Stimulated activated CD4-positive, alpha-beta T cell treated with anti-CD3 and anti-CD28 coated beads, TNF-alpha, amount 100 ng/mL, for 48 hours (primary cell): ENCODE data around the gene TEX51.

Source experiments
- DNase-seq, 3 donors: peaks; one replicate each; pipeline ENCODE4 v3.0.0-alpha.2; 2020; ENCODE audit warnings: low read depth in 3 of 3

TEX51 gene

DNA sequence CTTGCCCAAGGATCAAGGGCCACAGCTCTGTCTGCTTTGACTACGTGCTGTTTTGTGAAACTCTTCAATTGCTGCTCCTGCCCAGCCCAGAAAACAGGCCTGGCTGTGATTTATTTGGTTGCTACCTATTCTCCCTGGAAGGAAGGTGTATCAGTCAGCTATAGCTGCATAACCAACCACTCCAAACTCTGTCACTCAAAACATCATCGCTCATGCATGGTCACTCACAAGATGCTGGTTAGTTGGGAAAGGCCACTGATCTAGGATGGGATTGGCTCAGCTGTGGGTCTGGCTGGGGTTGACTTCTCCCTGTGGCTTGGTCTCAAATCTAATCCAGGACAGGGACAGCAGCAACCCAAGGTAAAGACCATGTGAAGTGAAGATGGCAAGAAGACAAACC, 14.6 kb downstream of the TEX51 start:
- DNase-seq: no peak

DNA sequence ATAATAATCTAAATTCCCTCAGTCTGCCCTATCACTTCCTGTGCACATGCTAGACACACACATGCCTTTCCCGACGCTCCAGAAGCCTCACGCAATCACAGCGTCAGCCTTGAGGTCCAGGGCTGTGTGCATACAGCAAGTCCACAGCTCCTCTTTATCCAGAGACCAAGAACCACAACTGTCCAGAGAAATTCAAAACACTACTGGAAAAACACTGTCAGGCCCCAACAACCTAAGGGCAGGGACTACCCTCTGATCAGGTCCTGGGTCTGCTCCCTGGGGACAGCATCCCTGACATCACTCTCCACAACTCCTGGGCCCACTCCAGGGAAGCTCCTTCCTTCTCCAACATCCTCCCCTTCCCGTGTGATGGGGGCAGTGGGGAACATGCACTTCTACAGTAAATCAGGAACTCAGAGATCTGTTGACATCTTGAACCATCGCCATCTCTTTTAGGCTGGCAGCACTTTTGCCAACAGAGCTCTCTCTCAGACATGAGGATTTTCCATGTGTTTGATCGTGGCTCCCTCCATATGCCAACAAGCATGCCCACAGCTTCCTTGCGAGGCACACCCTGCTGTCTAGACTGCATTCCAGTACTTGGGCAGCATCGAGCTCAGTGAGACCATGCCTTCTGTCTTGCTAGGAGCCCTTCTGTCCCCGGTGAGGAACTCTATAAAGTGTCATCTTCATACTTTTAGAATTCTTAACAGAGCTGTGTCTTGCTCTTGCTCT, 15.4 kb downstream of the TEX51 start:
- DNase-seq: no peak

DNA sequence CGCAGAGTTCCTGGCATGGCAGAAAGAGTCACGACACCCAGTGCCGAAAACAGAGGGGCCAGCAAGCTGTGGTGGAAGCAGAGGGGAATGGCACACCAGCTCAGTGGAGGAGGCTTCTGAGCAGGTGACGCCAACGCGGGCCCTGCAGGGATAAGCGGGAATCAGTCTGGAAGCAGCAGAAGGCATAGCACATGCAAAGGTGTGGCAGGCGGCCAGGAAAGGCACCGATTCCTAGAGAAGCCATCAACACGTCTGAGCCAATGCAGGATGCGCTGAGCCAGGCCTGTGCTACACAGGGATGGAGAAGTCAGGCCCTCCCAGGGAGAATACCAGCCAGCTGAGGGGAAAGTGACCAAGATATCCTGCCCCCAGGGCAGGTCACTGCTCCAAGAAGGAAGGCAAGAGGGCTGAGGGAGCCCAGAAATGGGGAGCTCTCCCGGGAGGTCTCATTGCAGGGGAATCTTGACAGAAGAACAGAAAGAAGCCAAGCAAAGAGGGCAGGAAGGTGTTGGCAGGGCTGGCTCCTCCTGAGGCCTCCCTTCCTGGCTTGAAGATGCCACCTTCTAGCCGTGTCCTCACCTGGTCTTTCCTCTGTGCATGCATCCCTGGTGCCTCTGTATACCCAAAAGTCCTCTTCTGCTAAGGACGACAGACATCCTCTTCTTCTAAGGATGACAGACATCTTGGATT, 16.3 kb downstream of the TEX51 start:
- no peak for DNase-seq

DNA sequence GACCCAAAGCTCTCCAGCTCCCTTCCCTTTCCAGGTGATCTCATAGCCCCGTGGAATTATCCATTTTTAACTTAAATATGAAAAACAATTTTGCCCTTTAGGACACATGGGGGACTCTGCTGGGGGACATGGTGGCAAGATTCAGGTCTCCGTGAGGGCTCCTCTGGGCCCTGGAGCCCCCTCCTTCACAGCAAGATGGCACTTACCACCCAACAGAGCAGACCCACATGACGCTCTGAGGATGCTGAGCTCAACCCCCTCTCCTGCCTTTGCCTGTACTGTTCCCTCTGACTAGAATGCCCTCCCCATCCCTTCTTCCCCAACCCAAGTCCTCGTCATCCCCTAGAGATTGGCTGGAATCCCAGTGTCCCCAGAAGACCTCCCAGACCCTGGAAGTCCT, 17.2 kb downstream of the TEX51 start:
- no peak for DNase-seq

DNA sequence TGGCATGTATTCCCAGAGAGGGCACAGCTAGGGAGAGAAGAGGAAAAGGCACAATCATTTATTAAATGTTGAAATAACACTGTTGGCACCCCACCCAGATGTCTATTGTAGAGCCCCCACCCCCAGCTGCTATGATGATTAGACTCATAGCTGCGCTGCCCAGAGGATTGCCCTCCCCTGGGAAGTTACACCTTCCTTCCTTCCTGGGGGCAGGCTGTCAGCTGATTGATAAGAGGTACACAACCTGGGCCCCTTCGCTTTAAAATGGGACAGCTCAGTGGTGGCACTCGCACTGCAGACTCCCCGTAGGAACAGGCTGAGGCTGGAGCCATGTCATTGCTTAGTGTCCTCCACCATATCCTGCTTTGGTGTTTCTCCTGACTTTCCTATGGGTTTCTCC, 18.1 kb downstream of the TEX51 start:
- no peak for DNase-seq

DNA sequence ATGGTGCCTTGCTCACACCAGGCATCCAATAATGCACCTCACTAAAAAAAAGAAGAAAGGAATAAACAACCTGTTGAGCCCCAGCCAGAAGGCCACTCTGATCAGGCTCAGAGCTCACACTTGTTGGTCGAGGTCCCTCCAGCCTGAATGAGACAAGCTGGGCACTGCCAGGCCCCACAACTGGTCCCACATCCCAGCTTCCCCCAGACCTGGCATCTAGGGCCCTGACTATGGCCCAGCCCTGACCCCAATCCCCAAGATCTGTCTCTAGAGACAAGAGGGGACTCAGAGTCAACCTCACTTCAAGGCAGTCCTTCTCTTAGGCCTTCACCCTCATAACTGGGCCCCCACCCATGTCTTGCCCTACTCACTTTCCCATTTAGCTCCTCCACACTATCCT, 22.4 kb downstream of the TEX51 start:
- DNase-seq: no peak

DNA sequence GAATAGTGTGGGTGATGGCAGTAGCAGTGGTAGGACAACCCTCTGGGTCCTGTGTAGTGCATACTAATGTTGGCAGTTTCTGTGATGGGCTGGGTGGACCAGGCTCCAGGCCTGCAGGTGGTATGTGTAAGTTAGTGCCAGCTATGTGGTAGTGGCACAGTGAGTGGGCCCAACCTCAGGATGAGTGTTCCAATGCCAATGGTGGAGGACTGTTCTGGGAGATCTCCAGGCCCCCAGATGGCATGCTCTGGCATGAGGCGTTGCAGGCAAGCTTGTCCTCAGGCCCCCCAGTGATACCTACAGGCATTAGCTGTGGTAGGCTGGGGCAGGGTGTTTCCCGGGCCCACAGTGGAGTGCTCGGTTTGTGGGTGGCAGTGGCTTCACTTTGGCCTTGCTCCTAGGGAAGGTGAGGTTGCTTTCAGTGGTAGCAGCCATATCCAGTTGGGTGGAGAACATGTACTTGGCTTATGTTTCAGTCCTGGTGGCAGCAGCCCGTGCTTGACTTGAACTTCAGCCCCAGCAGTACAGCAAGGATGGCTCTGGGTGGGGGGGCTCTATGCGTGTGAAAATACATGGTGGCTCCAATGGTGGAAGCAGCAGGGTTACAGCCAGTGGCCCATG, 32.4 kb downstream of the TEX51 start:
- no peak for DNase-seq

DNA sequence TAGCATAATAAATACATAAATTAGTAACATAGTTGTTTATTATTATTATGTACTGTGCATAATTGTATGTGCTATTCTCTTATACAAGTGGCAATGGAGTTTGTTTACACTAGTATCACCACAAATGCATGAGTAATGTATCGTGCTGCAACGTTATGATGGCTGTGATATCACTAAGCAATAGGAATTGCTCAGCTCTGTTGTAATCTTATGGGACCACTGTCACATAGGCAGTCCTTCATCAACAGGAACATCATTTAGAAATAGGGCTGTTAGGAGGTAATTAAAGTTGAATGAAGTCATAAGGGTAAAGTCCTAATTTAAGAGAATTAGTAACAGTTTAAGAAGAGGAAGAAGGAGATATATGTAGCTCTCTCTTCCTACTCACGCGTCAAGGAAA, 33.8 kb downstream of the TEX51 start:
- DNase-seq: no peak

DNA sequence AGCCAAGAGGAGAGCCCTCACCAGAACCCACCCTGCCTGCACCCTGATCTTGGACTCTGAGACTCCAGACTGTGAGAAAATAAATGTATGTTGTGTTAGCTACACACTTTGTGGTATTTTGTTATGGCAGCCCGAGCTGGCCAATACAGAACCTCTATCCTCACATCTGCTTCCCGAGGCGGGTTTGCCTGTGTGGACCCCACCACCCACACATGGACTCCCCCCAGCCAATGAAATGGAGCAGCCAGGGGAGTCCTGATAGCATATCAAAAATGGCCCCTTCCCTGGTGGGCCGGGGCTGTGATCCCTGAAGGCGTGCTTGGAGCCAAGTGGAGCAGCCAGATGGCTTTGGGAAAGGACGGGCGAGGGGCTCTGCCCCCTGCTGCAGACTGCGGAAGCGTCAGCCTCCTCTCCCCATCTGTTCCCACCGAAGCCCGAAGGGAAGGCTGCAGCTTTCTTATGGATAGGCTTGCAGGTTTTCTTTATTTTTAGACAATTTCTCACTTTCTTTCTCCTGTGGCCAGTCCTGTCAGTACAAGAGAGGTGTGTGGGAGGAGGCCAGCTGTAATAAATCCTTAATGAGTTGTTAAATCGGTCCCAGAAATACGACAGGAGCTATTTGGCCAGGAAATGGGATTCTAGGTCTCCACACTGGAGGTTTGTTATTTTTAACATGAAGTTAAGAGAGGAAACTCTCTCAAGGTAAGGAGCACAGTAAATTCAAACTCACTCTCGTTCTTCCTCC, 34.4 kb downstream of the TEX51 start:
- DNase-seq: no peak

DNA sequence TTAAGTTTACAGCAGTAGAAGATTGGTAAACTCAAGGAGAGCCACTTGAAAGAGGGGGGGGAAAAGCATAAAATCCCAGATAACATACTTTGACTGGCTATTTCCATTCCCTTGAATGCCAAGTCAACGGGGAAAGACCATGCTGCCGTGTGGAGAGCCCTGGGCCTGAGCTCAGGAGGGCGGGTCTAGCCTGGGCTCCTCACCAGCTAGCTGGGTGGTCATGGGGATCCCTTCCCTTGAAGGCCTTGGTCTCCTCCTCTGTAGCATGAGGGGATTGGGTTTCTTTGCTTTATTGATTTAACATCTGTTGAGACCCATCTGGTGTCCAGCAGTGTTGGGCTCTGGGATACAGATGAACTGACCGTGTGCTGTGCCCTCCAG, 35.0 kb downstream of the TEX51 start:
- no peak for DNase-seq

DNA sequence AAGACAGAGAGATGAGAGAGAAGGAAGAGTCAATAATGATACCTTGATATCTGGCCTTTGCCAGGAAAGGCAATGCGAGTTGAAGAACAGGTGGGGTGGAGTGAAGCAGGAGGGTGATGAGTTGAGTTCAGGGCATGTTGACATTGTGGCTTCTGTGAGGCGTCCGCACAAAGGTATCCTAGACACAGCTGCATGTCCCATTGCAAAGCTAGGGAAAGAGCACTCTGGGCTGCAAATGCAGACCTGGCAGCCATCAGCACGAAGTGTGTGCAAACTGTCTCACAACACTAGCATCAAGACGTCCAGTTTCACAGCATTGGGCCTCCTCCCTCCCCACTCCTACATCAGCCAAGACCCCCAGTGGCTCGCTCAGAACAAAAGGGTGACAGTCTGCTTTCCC, 36.1 kb downstream of the TEX51 start:
- no peak for DNase-seq

DNA sequence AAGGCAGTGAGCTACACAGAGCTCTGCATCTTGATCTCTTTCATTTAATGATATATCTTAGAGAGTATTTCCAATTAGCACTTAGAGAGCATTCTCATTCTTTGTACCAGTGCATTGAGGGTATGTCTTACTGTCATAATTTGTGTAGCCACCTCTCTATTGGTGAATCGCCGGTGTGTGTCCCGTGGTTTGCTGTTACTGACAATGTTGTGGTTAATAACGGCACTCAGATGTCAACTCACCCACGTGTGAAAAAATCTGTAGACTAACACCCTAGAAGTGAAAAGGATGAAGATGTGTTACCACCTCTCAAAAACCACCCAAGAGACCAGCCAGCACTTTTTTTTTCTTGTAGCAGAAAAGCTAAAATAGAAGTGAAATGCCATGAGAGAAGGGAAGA, 37.1 kb downstream of the TEX51 start:
- DNase-seq: no peak

DNA sequence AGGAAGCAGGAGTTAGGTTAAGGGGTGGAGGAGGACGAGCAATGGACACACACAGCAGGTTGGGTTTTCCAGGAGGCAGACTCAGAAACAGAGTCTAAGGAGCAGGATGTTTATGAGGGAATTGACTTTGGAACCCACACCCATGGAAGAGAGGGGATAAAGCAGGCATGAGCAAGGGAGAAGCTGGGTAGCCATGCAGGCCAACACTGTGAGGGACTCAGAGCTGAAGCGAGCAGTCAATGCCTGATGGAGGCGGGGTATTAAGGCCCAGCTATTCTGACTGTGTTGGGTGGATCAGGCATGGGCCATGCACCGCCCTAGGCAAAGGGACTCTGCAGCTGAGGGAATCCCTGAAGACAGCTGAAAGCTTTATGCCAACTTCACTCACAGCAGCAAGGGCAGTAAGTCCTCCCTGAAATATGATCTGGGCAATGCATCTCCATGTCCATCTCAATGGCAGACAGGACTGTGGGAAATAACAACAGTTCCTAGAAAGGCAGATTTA, 37.6 kb downstream of the TEX51 start:
- DNase-seq: no peak

DNA sequence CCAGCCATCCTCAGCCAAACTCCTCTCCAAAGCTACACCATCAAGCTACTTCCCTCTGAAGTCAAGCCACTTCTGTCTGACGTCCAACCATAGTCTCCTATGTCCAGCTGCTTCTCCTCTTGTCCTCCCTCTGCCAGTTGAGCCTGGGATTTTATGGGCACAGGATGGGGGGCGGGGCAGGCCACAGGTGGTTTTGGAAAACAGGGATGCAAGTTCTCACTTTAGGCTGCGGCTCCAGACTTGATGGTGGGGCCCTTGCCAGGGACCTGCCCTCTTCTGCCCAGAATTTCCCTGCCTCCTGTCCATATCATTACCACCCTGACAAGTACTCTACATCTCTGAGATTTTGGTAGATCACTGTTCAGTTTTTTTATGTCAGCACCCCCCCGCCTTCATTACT, 41.6 kb downstream of the TEX51 start:
- DNase-seq: no peak

DNA sequence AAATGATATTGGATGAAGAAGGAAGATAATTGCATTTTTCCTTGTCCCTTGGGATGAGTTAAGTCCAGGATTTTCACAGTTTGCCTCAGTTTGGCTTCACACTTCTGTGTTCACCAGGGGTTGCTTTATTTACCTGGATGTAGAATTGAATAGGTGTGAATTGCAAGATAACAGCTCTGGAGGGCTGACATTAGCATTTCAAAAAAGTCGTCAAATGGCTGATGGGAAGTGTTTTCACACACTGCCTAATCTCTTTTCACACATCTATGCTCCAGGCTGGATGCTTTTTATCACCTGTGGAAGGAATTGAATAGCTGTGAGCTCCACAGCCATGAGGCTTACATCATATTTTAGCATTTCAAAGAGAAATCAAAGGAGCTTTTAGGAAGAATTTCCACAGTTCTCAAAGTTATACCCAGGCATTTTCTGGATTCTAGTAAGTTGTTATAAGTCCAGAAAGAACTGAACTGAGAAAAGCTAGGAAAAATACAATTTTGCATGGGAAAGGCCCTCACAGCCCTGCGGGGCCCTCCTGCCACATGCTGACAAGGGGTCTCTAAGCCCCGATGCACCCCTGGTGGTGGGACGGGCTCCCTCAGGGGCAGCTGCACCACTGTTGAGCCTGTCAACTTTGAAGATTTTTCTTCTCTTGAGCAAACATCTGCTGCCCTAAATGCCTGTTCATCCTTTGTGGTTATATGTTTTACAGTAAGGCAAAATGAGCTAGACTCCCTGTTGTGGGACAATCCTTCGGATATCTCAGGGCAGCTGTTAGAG, 43.9 kb downstream of the TEX51 start:
- DNase-seq: no peak

DNA sequence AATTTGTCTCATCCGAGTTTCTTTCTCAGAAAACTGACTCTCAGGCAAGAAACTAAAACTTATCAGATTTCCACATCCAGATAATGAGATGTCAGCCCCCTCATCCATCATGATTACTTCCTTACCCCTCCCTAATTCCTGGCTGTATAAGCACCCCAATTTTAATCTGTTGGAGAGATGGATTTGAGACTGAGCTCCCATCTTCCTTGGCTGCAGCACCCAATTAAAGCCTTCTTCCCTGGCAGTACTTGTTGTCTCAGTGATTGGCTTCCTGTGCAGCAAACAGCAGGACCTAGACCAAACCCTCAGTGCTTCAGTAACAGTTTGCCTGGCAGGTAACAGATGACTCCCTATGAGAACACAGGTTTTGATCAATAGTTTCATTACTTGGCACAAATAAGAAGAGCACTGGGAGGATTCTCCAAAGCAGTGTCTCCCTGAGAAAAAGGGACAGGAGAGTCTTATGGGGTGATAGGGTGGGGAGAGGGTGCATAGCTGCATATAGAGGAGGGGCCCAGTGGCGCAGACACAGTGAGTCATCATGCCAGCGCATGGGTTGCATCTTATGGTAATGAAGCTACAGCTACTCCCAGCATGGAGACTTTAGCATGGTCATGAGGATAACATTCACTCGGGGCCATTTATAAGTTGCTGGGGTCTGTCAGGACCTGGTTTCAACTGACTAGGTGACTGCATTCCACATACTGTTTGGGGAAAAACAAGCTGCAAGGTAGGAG, 45.1 kb downstream of the TEX51 start:
- no peak for DNase-seq

DNA sequence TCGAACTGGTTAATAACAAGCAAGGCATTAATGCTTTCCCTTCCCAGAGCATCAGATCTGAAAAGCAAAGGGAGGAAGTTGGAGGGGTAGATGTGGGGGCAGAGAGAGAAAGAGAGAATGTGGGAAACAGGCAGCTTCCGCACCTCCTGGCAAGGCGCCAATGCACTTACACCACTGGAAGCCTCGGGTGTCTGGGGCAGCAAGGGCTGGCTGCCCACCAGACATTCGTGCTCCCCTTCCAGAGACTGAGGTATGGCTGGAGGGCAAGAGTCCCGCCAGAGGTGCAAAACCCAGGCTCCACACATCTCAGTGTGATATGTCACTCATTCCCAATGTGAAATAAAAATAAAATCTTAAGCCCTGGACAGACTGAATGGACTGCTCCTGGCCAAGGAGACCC, 46.4 kb downstream of the TEX51 start:
- no peak for DNase-seq

DNA sequence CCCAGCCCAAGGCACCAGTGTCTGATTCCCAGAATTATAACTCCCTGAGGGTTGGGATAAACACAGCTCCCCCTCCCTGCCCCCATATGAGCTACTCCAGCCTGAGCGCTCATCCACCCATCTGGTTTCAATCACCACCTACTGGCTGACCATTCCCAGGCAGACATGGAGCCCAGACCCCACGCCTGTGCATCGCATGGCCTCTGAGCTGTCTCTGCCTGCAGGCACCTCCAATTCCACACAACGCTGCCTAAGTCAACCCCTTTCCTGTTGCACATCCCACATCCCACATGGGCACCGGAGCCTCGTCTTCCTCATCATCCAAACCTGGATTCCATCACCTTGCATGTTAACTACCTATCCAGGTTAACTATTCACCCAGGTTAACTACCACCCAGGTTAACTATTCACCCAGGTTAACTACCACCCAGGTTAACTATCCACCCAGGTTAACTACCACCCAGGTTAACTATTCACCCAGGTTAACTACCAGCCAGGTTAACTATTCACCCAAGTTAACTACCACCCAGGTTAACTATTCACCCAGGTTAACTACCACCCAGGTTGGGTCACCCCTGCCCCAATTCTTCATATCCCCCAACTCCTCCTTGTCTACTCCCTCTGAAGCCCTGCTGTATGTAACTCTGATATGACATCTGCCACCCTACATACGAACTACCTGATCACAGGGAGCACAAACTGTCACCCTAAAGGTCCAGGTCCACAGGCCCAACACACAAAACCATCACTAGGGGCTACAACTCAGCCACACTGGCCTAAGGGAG, 47.8 kb downstream of the TEX51 start:
- DNase-seq: no peak

DNA sequence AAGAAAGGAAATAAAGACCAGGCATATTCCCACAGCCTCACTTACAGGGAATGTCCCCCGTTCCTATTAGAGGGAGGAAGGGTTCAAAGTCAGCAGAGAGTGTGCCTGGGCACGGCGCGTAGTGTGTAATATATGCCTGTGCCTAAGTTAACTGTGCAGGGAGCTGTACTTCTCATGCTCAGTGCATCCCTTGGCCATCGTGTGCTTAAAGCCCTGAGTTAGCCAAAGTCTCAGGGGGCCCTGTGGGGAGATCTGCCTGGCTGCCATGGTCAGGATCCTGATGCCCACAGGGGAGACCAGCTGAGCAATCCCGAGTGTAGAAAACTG, 48.4 kb downstream of the TEX51 start:
- no peak for DNase-seq

DNA sequence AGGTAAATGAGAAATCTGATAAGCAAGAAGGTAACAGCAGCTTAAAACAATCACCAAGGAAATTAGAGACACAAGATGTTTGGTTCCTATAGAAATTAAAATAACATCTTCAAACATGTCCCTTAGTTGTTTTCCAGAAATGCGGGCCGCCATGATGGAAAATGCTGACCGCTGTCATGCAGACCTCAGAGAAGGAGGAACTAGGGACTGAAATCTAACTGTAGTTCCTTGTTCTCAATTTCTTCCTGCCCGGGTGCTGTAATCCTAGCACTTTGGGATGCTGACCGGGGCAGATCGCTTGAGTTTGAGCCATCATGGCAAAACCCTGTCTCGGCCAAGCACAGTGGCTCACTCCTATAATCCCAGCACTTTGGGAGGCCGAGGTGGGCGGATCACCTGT, 51.1 kb downstream of the TEX51 start:
- no peak for DNase-seq
